ENCODE data around the gene TRIM46. TPM values are rescaled to one million over a fixed set of nuclear protein-coding genes. Genes with fewer than 3 reads are reported as not detected.
A peak's percentile ranks its signal among the peaks of the same experiment; 100 is the strongest.

The TRIM46 gene
- total and polyA plus RNA-seq, 9 of the 15 experiments (the other 6 are each of a cell fraction or from before 2014, with no cell fraction given): 0.05 to 0.60 (median 0.16) TPM; not detected in 3

GRCh38 chr1:155139895-155140629, 33.6 kb upstream of the TRIM46 start, which contains the start of gene DPM3 (continued):
- TF ChIP-seq HMBOX1 (IDR thresholded peaks at IDR 0.05): no peak
- TF ChIP-seq ZNF217 (CRISPR knock-in tag; IDR thresholded peaks at IDR 0.05): no peak
- no peak for TF ChIP-seq MECOM (CRISPR knock-in tag; IDR thresholded peaks at IDR 0.05)
- TF ChIP-seq CTCFL (IDR thresholded peaks at IDR 0.05; ENCODE audit: borderline replicate concordance, insufficient read depth, low read depth, low read length, poor library complexity, severe bottlenecking): no peak
- TF ChIP-seq ZNF24 (IDR thresholded peaks at IDR 0.05): no peak
- no peak for TF ChIP-seq KLF13 (tag; IDR thresholded peaks at IDR 0.05; ENCODE audit: borderline replicate concordance, low read depth)
- TF ChIP-seq TBL1XR1 (IDR thresholded peaks at IDR 0.05; ENCODE audit: low read length in 2 of 2): no peak
- peak; percentile 51 for TF ChIP-seq CCNT2 (IDR thresholded peaks at IDR 0.05; ENCODE audit: borderline replicate concordance, extremely low read depth, insufficient read length, low read depth, low read length)
- no peak for TF ChIP-seq BRD9 (IDR thresholded peaks at IDR 0.05; ENCODE audit: low read depth, partially characterized antibody)
- TF ChIP-seq YY1 (IDR thresholded peaks at IDR 0.05; ENCODE audit: borderline replicate concordance in 1 of 3, control insufficient read depth in 1 of 3, extremely low read depth in 1 of 3, insufficient read depth in 3 of 3, insufficient read length in 1 of 3, insufficient replicate concordance in 2 of 3, low read depth in 1 of 3, low read length in 2 of 3): peak in 2 of 3 experiments; percentile 51 to 60
- TF ChIP-seq E2F8 (IDR thresholded peaks at IDR 0.05; ENCODE audit: low read depth, partially characterized antibody): peak; percentile 91
- no peak for TF ChIP-seq ZNF445 (CRISPR knock-in tag; IDR thresholded peaks at IDR 0.05; ENCODE audit: low read depth)
- no peak for TF ChIP-seq ZNF41 (CRISPR knock-in tag; conservative IDR thresholded peaks at IDR 0.05)
- TF ChIP-seq GABPB2 (CRISPR knock-in tag; conservative IDR thresholded peaks at IDR 0.05): no peak
- no peak for TF ChIP-seq SPI1 (IDR thresholded peaks at IDR 0.05; ENCODE audit: borderline replicate concordance, low read depth, low read length)
- TF ChIP-seq HLTF (IDR thresholded peaks at IDR 0.05): no peak
- peak; percentile 14 to 24; a peak in 1 of 4 replicates for TF ChIP-seq NRF1 (conservative IDR thresholded peaks at IDR 0.05 in 1 of 2, IDR thresholded peaks at IDR 0.05 in 1 of 2)
- TF ChIP-seq NFE2 (IDR thresholded peaks at IDR 0.05; ENCODE audit: low read depth): no peak
- TF ChIP-seq NFRKB (IDR thresholded peaks at IDR 0.05; ENCODE audit: low read depth): peak; percentile 75
- TF ChIP-seq ZBTB1 (CRISPR knock-in tag; IDR thresholded peaks at IDR 0.05; ENCODE audit: borderline replicate concordance, low read depth): peak; percentile 59; the same call in 1 of the 2 replicates
